ENCODE results near the gene C2CD4C.

Gene C2CD4C

DNA sequence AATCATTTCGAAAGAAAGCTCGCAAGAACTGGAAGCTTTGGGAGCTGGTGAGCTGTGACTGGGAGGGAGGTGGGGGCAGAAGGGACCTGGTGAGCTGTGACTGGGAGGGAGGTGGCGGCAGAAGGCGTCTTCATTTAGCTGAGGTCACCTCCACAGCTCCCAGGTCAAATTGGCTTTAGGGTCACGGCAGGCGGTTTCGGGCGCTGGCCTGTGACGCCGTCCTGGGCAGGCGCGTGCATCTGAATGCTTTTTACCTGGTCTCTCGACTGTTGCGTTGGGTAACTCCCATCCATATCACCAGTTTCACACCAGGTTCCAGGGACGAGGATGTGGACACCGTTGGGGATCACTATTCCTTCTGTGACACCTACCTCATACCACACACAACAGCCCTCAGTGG, 29.2 kb downstream of the C2CD4C start:
- DNase-seq = no peak

DNA sequence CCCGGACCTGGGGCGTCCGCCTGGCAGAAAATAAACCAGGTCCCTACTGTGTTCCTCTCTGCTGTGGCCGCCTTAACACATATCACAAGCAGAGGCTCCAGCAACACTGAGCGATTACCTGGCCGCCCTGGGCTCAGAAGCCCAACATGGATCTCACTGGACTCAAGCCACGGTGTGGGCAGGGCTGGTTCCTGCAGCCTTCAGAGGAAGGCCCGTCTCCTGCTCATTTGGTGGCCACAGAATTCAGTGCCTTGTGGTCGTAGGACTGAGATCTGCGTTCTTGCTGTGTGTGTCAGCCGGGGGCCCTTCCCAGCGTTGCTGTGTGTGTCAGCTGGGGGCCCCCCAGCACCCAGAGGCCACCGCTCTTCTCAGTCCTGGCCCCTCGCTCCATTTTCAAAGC, 30.2 kb downstream of the C2CD4C start:
- no peak for DNase-seq

DNA sequence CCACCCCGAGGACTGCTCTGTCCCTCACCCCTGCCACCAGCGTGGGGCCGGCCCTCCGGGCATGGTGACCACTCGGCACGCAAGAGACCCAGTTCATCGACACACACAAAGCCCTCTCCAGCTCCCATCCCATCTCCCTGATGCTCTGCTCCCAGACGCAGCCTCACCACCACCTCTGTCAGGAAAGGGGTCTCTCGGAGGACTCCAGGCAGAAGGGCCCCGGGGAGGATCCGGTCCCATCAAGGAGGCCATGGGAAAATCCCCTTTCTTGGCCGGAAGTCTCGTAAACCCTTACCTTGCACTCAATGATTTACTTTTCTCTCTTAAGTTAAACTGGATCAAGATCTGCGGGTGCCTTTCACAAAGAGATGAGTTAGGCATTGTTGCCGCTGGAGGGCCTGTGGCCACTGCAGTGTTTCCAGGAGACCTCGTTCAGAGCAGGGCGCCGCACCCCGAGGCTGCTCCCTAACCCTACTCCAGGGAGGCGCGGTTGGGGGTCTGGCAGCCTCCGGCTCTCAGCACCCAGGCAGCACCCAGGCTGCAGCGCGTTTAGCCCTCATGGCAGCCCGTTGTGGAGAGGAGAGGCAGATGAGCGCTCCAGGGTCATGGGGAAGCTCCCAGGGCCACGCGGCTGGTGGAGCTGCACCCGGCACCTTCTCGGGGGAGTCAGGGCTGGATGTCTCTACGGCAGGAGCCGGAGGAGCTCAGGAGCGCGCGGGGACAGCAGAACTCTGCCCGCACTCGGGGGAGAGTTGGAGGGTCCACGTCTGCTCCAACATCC, 31.0 kb downstream of the C2CD4C start:
- DNase-seq = peak; percentile 3

DNA sequence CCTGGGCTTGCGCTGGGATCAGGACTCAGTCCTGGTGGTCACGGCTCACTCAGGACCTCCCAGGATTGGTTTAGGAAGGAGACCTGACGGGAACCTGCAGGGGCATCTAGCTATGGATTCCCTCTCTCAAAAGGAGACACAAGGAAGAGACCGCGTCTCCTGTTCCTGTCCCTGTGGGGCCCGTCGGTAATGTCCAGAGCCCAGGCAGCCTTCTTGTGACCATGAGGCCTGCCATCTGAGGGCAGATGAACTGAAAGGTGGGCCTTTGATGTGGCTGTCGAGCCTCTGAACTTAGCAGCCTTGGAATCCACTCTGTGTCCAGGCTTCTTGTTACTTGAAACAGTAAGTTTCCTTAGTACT, 32.9 kb downstream of the C2CD4C start:
- no peak for DNase-seq

DNA sequence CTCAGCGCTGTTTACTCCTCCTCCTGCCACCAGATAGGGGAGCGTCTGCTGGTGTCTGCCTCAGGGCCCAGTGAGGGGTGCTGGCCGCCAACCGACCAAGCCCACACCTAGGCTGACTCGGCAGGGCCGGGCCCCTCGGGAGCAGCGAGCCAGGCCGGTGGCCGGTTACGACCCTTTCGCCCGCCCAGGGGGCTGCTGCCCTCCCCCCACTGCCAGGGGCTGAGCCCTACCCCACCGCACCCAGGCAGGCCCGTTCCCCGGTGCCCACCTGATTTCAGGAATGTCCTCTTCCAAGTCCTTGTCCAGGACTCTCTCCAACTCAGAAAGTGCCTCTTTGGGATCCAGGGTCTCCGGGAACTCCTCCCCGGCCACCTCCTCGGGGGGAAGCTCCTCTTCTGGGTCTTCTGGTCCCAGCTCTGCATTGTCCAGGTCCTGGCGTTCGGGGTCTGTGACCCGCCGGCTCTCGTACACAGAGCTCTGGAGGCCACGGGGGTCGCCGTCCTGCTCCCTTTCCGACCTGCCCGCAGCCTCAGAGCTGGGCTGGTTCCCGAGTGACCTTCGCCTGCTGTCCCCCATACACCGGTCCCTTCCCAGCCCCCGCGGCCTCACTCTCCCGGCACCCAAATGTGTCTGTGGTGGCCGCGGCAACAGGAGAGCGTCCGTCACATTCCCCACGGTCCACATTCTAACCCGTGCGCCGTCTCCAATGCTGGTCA, 33.4 kb downstream of the C2CD4C start:
- DNase-seq = no peak

DNA sequence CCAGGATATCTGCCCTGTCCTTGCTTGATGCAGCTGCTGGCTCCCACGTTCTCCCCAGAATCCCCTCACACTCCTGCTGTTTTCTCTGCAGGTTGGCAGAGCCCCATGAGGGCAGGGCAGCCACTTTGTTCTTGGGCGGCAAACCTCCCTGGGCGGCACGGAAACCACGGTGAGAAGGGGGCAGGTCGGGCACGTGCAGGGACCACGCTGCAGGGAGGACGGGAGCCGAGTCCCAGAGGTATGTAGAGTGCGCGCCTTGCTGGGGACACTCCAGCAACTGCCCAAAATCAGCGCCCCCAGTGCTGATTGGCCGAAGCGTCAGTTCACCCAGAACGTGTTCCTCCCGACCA, 34.1 kb downstream of the C2CD4C start:
- no peak for DNase-seq

DNA sequence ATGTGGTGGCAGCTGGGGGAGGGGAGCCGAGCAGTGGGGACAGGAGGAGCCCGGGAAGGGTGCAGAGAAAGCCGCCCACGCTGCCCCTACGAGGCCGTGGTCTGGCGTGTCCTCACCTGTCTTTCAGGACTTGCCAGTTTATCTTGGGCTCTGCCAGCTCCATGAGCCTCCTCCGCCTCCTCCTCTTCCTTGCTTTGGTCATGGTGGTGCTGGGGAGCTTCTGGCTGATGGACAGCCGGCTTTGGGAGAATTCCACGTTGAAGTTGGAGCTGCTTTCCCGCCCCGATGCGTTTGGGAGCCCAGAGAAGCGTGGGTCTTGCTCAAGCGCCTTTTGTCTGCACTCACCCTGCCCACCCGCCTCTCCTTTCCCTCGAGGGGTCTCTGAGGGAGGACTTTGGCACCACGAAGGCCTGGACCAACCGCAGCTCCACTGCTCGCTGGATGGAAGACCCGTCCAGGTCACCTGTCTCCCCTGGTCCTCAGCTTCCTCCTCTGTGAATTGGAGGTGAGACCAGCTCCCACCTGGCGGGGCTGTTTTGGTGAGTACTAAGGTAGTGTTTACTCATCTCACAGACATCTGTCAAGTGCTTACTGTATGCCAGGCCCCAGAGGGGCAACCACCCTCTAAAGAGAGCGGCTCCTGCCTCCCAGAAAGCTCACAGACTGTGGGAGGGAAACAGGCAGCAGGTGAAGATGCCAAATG, 34.6 kb downstream of the C2CD4C start:
- no peak for DNase-seq

DNA sequence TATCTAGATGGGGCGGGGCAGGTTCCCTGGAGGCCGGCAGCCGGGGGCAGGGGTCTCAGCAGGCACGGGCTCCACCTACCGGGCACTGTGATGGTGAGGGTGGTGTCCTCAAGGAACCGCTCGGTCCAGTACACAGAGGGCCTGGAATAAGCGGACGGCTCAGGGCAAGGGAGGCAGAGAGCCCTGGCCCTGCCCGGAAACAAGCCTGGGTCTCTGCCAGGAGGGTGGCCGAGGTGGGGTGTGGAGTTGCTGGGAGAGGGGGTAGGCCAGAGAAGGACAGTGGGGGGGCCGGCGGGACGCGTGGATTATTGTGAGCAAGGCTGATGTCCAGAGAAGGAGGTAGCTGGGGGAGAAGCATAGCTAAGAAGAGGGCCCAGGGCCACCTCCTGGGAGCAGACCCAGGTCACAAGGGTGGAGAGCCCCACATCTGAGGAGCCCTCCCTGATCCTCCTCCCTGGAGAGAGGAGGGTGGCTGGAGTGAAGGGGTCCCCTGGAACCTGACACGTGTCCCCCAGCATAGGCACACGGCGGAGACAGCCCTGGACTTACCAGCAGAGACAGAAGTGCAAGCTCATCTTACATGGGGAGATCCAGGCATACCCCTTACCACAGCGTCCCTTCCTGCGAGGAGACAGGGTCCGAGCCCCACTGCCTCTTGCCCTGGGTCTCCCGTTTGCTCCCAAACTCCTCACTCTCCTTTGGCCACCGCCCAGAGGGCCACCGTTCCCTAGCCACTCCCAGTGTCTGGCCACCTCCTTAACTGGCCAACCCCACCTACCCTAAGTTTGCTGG, 35.4 kb downstream of the C2CD4C start:
- no peak for DNase-seq

DNA sequence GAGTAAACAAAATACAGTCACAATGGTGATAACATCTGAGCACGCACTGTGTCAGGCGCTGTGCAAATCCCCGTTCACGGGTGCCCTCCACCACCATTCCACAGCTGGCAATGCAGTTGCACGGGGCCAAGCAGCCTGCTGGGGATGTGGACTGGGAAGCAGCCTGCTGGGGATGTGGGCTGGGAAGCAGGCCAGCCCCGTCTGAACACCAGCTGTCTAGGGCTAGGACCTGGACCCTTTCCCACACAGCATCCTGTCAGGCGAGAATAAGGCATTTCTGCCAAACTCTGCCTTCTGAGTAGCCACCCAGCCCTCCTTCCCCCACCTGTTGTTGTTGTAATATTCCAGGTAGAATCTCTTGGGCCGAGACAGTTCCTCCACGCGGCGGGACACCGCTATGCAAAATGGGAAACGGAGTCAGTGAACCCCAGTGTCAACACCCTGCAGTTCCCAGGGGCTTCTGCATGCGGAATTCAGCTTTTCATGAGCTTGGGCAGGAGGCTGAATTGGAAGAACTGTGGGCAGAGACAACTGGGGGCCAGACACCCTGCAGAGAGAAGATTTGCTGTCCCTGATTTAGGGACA, 36.5 kb downstream of the C2CD4C start:
- DNase-seq = peak; percentile 71

DNA sequence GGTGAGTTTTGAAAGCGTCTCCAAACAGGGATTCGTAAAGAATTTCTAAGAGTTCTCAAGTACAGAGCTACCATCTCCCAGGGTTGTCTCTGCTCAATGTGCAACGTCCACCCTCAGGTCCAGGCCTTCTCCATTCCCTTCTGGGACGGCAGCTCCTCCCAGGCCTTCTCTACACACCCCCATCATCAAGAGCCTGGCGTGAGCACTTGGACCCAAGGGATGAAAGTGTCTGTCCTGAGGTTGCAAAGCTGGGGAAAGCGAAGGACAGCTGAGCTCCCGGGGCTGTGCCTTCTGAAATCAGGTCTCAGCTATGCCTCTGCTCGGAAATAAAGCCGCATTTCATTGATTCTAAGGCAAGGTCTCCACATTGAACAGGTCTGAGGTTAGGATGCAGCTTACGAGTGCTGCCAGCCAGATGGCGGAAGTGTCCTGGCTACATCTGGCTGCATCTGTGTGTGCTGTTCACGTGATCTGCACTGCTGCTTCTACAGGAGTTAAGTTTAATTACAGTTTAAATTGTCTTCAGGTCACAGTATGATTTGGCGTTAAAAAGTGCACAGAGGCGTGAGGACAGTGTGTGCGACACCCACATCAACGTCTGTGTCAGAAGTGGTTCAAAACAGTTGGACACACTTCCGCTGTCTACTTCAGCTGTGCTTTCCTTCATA, 37.3 kb downstream of the C2CD4C start:
- peak; percentile 10 for DNase-seq

DNA sequence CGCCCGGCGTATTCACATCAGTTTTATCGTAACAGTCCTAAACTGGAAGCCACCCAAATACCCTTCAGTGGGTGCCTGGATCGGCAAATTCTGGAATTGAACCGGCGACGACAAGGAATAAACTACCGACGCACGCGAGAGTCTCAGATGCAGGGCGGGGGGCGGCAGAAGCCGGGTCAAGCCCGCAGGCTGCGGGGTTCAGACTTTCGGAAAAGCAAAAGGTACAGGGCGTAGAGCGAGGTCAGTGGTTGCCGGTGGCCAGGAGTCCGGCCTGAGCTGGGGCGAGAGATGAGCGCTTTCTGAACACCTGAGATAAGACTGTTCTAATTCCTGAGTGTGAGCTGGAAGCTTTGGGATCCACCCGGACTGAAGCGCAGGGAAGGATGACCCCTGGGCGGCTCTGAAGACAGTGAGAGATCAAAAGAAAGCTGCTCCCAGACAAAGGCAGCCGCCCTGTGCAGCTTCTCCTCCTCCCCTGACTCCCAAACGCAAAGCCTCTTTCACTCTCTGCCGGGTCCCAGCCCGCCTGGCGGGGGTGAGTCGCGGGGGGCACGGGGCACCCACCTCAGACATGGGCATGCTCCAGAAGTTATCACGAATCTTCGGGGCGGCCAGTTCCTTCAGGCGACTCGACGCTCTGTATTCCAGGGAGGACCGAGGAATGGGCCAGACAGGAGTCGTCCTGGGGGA, 38.2 kb downstream of the C2CD4C start:
- no peak for DNase-seq

DNA sequence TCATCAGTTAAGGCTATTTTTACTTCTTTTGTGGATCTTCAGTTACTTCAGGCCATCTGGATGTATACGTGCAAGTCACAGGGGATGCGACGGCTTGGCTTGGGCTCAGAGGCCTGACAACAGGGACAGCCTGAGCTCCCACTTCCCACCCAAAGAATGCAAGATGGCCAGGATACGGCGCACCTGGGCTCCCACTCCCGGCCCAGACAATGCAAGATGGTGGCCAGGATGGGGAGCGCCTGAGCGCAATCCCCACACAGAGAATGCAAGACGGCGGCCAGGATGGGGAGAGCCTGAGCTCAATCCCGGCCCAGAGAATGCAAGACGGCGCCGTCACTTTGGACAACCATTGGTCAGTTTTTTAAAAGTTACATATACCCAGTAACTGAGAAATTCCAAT, 39.1 kb downstream of the C2CD4C start:
- DNase-seq = no peak

DNA sequence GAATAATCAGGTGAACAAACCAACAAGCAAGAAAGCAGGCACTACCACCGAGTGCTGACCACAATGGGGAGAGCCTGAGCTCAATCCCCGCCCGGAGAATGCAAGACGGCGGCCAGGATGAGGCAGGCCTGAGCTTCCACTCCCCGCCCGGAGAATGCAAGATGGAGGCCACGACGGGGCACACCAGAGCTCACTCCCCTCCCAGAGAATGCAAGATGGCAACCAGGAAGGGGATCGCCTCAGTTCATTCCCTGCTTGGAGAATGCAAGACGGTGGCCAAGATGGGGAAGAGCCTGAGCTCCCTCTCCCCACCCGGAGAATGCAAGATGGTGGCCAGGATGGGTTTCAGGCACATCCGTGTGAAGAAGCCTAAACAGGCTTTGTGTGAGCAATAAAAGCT, 39.7 kb downstream of the C2CD4C start:
- no peak for DNase-seq

DNA sequence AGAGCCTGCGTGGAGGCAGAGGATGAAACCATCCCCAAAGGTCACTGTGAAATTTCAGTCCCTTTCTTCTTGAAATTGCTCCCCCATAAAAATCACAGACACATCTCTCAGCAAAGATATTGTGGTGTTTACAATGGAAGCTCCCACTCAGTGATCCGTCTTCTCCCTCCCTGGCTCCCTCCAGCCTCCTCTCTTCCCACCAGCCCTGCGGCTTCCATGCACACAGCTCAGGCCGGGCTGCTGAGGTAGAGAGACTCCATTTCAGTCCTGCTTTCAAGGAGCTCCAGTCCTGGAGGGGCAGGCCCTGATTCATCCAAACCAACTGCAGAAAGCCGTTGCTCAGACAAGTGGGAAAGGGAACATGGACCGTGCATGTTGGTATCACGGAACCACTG, 40.3 kb downstream of the C2CD4C start:
- no peak for DNase-seq

DNA sequence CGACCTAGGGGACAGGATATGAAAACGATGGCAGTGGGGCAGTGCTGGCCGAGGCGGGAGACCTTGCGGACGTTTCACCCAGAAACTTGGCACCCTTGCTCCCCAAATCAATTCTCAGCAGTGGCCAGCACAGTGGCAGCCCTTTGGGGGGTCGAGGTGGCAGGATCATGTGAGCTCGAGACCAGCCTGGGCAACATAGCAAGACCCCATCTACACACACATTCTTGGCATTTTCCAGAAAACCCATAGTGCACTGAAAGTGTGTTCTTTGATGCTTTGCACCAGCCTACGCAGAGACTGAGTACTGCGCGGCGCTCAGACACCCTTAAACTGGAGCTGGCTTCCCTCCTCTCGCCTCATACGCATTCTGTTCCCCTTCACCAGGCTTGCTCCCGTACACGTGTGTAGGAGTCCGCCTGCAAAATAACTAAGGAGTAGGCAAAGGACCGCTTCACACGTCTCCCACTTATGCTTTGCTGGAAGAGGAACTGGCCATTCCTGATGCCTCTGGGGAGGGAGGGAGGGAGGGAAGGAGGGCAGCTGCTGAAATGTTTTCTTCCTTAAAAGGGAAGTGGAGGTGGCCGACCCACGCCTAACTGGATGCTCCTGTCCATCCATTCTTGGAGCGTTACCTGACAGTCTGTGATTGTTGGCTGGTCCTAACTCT, 40.9 kb downstream of the C2CD4C start:
- DNase-seq = no peak

DNA sequence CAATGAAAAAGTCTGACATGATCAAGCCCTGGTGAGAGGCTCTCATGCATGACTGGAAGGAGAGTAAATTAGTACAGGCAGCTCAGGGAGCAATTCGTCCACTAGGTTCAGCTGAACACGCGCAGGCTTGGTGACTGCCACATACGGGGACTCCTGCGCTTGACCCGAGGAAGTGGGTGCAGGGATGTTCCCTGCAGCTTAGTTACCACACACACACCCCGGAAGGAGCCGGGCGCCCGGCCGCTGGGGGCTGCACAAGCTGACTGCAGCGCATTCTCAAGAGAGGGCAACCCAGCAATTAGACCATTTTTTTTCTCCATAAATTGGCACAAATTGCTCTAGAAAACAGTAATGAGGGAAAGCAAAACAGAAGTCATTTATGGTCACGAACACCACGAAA, 41.4 kb downstream of the C2CD4C start:
- DNase-seq = no peak

DNA sequence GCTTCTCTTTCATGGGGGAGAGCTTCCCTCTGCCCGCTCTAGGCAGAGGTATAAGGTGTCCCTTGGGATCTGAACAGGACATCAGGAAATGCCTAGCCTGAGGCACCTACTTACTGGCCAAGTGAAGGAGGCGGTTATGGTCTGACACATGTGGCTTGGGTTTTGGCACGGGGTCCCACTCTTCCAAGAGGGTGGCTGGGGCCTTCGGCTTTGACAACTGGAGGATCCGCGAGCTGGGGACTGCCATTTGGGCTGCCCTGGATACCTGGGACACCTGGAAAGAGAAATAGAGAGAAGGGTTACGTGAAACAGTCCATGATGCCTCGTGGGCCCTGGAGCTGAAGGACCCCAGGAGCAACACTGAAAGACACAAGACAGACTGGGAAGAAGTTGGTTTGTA, 42.0 kb downstream of the C2CD4C start:
- no peak for DNase-seq

DNA sequence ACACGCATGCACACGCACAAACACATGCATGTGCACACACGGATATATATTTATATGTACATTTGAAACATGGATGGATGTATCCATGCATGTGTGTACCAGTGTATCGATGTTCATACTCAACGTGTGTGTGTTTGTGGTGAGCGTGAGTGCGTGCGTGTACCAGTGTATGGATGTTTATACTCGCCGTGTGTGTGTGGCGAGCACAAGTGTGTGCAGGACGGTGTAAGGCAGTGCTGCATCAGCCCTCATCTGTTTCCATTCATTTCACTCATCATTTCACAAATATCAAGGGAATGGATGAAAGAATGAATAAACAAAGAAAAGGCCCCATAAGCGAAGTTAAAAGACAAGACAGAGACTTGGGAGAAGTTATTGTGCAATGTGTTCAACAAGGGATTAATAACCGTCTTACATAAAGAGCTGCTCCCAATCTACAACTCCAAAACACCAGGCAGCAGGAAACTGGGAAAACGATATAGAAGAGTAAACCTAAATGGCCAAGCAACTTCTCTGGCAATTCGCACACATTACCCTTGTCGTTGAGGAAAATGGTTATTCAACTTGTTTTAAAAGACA, 42.7 kb downstream of the C2CD4C start:
- DNase-seq = no peak

DNA sequence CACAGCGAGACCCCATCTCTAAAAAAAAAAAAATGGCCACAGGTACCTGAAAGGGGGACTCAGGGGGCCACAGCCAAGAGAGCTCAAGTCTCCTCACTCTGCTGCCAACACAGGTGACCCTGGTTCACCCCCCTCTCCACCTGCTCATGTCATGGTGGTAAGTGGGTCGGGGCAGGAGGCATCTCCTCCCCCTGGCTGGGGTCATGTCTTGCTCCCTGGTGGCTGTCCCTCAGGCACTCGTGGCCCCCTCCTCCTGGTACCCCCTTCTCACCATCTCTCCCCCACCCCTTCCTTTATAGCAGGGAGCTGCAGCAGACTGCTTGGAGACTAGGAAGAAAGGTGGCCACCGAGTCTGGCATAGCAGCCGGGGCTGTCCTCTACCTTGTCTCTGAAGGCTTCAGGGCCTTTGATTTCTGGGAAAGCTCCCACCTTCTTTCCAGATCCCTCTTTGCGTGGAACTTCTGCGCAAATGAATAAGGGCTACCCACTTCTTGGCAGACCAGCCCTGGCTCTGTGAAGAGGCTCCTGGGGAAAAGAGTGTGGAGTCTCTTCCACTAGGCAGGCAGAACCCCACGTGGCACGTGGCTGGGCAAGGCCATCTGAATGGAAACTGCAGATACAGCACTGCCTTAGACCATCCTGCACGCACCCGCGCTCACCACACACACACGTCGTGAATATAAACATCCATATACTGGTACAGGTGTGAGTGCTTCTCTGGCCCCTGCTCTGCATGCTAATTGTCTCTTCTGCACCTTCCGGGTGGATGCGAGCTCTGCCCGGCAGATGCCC, 44.3 kb downstream of the C2CD4C start:
- DNase-seq = no peak

DNA sequence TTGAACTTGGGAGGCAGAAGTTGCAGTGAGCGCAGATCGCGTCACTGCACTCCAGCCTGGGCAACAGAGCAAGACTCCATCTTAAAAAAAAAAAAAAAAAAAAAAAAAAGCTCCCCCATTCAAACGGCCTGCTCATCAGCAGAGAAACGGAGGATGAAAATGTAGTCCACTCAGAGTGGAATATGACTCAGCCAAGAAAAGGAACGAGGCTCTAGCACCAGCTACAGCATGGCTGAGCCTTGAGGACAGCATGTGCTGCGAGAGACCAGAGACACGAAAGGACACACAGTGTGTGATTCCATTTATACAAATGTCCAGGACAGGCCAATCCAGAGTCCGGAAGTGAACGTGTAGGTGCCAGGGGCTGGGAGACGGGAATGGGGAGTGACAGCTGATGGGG, 46.3 kb downstream of the C2CD4C start:
- DNase-seq = no peak
